Chondrocyte (in vitro differentiated cells): ENCODE results near the gene TCERG1L. TPM values are rescaled to one million over a fixed set of nuclear protein-coding genes. Genes with fewer than 3 reads are reported as not detected.

Experiments used
- DNase-seq: peaks from one replicate; pipeline ENCODE4 v3.0.0; 2021; ENCODE audit warnings: mixed read lengths, low spot score
- H3K27ac Mint-ChIP-seq: one replicate; pipeline ENCODE4 v1.8.0; 2021; ENCODE audit warnings: mild to moderate bottlenecking, moderate library complexity, mixed read lengths; ENCODE audit not compliant: unreplicated experiment
- H3K27me3 Mint-ChIP-seq: 2 replicates; pipeline ENCODE4 v1.8.0; 2021; ENCODE audit warnings: low read depth, mixed read lengths
- H3K36me3 Mint-ChIP-seq: 2 replicates; pipeline ENCODE4 v1.8.0; 2021; ENCODE audit warnings: low read depth, mixed read lengths
- H3K4me1 Mint-ChIP-seq: 2 replicates; pipeline ENCODE4 v1.8.0; 2021; ENCODE audit warnings: low read depth, mild to moderate bottlenecking, mixed read lengths
- H3K4me3 Mint-ChIP-seq: one replicate; pipeline ENCODE4 v1.8.0; 2021; ENCODE audit warnings: mild to moderate bottlenecking, moderate library complexity, mixed read lengths; ENCODE audit not compliant: unreplicated experiment
- H3K9me3 Mint-ChIP-seq: 2 replicates; pipeline ENCODE4 v1.8.0; 2021; ENCODE audit warnings: low read depth, mixed read lengths
- CTCF ChIP-seq: fragments of 200-600 bp; sonication (generic); IDR thresholded peaks from 2 replicates; pipeline ENCODE4 v1.5.0; 2021; ENCODE audit warnings: antibody characterized with exemption, mild to moderate bottlenecking, moderate library complexity
- total RNA-seq: library from RNA; stranded (reverse); gene quantifications from 3 replicates; pipeline ENCODE4 v1.2.1, GENCODE V29; 2021

The TCERG1L gene
- total RNA-seq, 1 donor from 2014 or later: not detected

- H3K4me3 Mint-ChIP-seq: no peak overlapping the region
- TF ChIP-seq CTCF: no peak
- H3K27ac Mint-ChIP-seq: no peak overlapping the region
- no peaks in the 10 kb centered on the region for H3K27me3 Mint-ChIP-seq
- H3K9me3 Mint-ChIP-seq: peaks cover 36% of the 10 kb centered on the region
- no peaks in the 10 kb centered on the region for H3K36me3 Mint-ChIP-seq
- no peak for DNase-seq
- H3K4me1 Mint-ChIP-seq: no peaks in the 10 kb centered on the region
Observed at GRCh38 chr10:131063311-131063710, 248.2 kb downstream of the TCERG1L start.

- Mint-ChIP-seq H3K36me3 (no peaks in the 10 kb centered on the region), H3K27me3 (no peaks in the 10 kb centered on the region), H3K9me3 (peaks cover 41% of the 10 kb centered on the region), H3K27ac (no peak overlapping the region), H3K4me1 (no peaks in the 10 kb centered on the region), H3K4me3 (no peak overlapping the region)
- no peak for DNase-seq
- no peak for TF ChIP-seq CTCF
Observed at GRCh38 chr10:131062621-131063260, 248.8 kb downstream of the TCERG1L start.

GRCh38 chr10:131061216-131061615, 250.3 kb downstream of the TCERG1L start:
- no peaks in the 10 kb centered on the region for H3K4me1 Mint-ChIP-seq
- H3K36me3 Mint-ChIP-seq: no peaks in the 10 kb centered on the region
- no peak for DNase-seq
- no peak overlapping the region for H3K27ac Mint-ChIP-seq
- TF ChIP-seq CTCF: no peak
- no peak overlapping the region for H3K4me3 Mint-ChIP-seq
- no peaks in the 10 kb centered on the region for H3K27me3 Mint-ChIP-seq
- H3K9me3 Mint-ChIP-seq: peaks cover 40% of the 10 kb centered on the region

- TF ChIP-seq CTCF: no peak
- no peaks in the 10 kb centered on the region for H3K4me1 Mint-ChIP-seq
- no peaks in the 10 kb centered on the region for H3K27me3 Mint-ChIP-seq
- H3K9me3 Mint-ChIP-seq: peaks cover 37% of the 10 kb centered on the region
- no peak overlapping the region for H3K4me3 Mint-ChIP-seq
- H3K36me3 Mint-ChIP-seq: no peaks in the 10 kb centered on the region
- no peak overlapping the region for H3K27ac Mint-ChIP-seq
- no peak for DNase-seq
Observed at GRCh38 chr10:131059881-131060280, 251.6 kb downstream of the TCERG1L start.

GRCh38 chr10:131058799-131059198, 252.7 kb downstream of the TCERG1L start:
- Mint-ChIP-seq H3K4me1 (no peaks in the 10 kb centered on the region), H3K36me3 (no peaks in the 10 kb centered on the region), H3K9me3 (peaks cover 37% of the 10 kb centered on the region), H3K27ac (no peak overlapping the region), H3K4me3 (no peak overlapping the region), H3K27me3 (no peaks in the 10 kb centered on the region)
- no peak for DNase-seq
- TF ChIP-seq CTCF: no peak
